GM19099 (cell line): ENCODE results near the gene GLT8D2.

Experiments
- POLR2A ChIP-seq: IDR thresholded peaks from 3 replicates; pipeline ENCODE4 v1.6.1; 2011; ENCODE audit warnings: low read depth; ENCODE audit not compliant: insufficient read length; ENCODE audit errors: extremely low read depth

Gene GLT8D2

GRCh38 chr12:104057771-104058197 is 7.8 kb upstream of the GLT8D2 start:
- no peak for TF ChIP-seq POLR2A

- no peak for TF ChIP-seq POLR2A
Measured at GRCh38 chr12:104056419-104056972, 6.5 kb upstream of the GLT8D2 start.

- no peak for TF ChIP-seq POLR2A
Measured at GRCh38 chr12:104055686-104056388, 5.8 kb upstream of the GLT8D2 start.

GRCh38 chr12:104054681-104055346 is 4.8 kb upstream of the GLT8D2 start:
- no peak for TF ChIP-seq POLR2A

- no peak for TF ChIP-seq POLR2A
Measured at GRCh38 chr12:104050436-104050835, 449 bp upstream of the GLT8D2 start.

- TF ChIP-seq POLR2A: no peak
Measured at GRCh38 chr12:104049278-104049902, 597 bp downstream of the GLT8D2 start.

GRCh38 chr12:104048811-104049210 is 1.2 kb downstream of the GLT8D2 start:
- TF ChIP-seq POLR2A: no peak

GRCh38 chr12:104048162-104048561 is 1.8 kb downstream of the GLT8D2 start:
- TF ChIP-seq POLR2A: no peak

GRCh38 chr12:104046306-104046705 is 3.7 kb downstream of the GLT8D2 start:
- no peak for TF ChIP-seq POLR2A

- no peak for TF ChIP-seq POLR2A
Measured at GRCh38 chr12:104044158-104044557, 5.8 kb downstream of the GLT8D2 start.

- no peak for TF ChIP-seq POLR2A
Measured at GRCh38 chr12:104042580-104042979, 7.4 kb downstream of the GLT8D2 start.

GRCh38 chr12:104026841-104027599 is 23.0 kb downstream of the GLT8D2 start:
- TF ChIP-seq POLR2A: no peak

- TF ChIP-seq POLR2A: no peak
Measured at GRCh38 chr12:104025771-104026170, 24.2 kb downstream of the GLT8D2 start.

GRCh38 chr12:104024348-104024747 is 25.6 kb downstream of the GLT8D2 start:
- no peak for TF ChIP-seq POLR2A

- no peak for TF ChIP-seq POLR2A
Measured at GRCh38 chr12:104023710-104024109, 26.3 kb downstream of the GLT8D2 start.
